22Rv1 (cell line): Measurements from ENCODE around the gene WFS1.

ENCODE experiments used
- H3K27ac ChIP-seq: fragments of 450-650 bp; 2 replicates; pipeline ENCODE4 v1.5.1; 2017
- CTCF ChIP-seq: fragments of 450-650 bp; IDR thresholded peaks from 2 replicates; pipeline ENCODE4 v1.5.1; 2017; ENCODE audit warnings: mild to moderate bottlenecking
- ZFX ChIP-seq: fragments of 450-650 bp; IDR thresholded peaks from 2 replicates; pipeline ENCODE4 v1.6.1; 2017; ENCODE audit warnings: antibody characterized with exemption, borderline replicate concordance

WFS1 gene

DNA sequence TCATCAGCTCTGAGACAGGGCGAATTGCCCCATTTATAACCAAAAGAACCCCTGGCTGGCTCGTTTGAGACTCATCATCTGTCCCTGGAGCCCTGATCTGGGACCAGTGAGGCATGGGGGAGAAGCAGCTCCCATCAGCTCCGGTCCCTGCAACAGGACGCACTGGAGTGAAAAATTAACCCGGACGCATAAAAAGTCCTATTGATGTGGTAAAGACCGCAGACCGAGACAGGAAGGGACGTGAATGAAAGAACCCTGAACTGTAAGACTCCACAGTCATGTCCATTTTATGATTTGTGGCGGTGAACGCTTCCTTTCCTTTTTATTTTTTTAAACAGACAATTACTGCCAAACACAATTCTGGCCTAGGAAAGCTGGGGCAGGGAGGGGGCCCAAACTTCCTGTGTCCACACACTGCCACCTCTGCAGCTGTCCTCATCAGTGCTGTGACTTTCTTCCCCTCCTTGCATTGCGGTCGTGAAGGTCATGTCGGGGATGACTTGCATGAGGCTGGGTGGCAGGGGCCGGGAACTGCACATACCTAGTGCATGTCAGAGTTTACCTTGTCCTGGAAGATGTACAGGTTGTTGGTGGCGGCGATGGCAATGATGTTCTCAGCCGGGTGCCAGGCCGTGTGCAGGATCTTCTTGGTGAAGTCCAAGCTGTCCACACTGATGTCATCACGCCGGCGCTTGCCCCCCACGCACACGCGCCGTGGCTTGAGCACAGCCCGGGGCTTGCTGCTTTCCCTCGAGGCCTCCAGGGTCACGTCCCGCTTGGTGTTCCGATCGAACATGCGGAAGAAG is 53.3 kb downstream of the WFS1 start:
- TF ChIP-seq ZFX (no peak), CTCF (no peak)
- H3K27ac ChIP-seq = no peak overlapping the region

- TF ChIP-seq ZFX (no peak), CTCF (no peak)
- H3K27ac ChIP-seq = no peak overlapping the region
Observed at GRCh38 chr4:6324461-6324998, 54.9 kb downstream of the WFS1 start.

- H3K27ac ChIP-seq = no peak overlapping the region
Observed at GRCh38 chr4:6324999-6325787, 55.5 kb downstream of the WFS1 start.

GRCh38 chr4:6325788-6326290 is 56.2 kb downstream of the WFS1 start:
- H3K27ac ChIP-seq = no peak overlapping the region
- TF ChIP-seq ZFX (no peak), CTCF (no peak)

More at GRCh38 chr4:6324999-6325787, 55.5 kb downstream of the WFS1 start:
- TF ChIP-seq CTCF (no peak), ZFX (no peak)

DNA sequence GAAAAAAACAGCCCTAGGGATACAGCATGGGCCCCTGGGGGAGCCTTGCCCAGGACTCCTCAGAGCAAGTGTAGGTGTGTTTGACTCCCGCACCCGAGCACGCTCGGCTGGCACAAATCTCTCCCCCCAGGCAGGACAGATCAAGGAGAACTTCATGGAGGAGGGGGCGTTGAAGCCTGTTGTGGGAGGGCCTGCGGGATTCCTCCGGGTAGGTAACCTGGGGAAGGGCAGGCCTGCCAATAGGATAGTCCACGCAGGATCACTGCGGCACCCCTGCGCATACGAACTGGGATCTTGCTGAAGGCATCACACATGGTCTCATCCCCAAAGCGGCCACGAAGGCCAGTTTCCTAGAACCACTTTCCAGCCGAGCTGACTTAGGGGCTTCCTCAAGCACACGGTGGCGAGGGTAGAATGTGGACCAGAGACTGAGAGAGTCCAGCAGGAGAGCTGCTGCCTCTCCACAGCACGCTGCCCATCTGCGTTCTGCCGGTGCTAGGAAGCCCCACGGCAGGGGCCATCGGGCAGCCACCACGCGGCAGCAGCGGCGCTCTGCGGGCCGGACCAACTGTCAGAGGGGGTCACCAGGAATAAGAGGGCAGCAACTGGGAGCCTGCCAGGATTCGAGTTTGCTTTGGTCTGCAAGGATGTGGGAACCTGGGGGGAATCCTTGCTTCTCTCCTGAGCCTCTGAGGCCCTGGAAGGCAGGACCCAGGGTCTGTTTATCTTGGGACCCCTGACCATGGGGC is 56.8 kb downstream of the WFS1 start:
- no peak overlapping the region for H3K27ac ChIP-seq
- TF ChIP-seq ZFX (no peak), CTCF (no peak)

- no peak overlapping the region for H3K27ac ChIP-seq
- TF ChIP-seq CTCF (peak; percentile 89), ZFX (no peak)
Observed at GRCh38 chr4:6327220-6327917, 57.7 kb downstream of the WFS1 start.
